Thoracic aorta (tissue), 2 donors: ENCODE data around the gene TTC7B. TPM values are rescaled to one million over a fixed set of nuclear protein-coding genes. Genes with fewer than 3 reads are reported as not detected.

Source experiments
- ATAC-seq: fragments of 150-250 bp; one replicate; pipeline ENCODE4 v1.8.0; 2017; ENCODE audit warnings: low read depth; ENCODE audit not compliant: insufficient number of reproducible peaks, low FRiP score
- DNase-seq: peaks from one replicate; pipeline ENCODE4 v3.0.0-alpha.2; 2020; ENCODE audit warnings: low spot score
- H3K27ac ChIP-seq, 2 donors: fragments of 200-600 bp; sonication (generic); 1 replicate in 1 of 2; 2 replicates in 1 of 2; pipeline ENCODE4 v1.5.1; 2016; ENCODE audit warnings: mild to moderate bottlenecking in 2 of 2, moderate library complexity in 2 of 2
- H3K27me3 ChIP-seq: fragments of 200-600 bp; sonication (generic); replicated peaks from 2 replicates; pipeline ENCODE4 v1.6.0; 2016; ENCODE audit warnings: mild to moderate bottlenecking; ENCODE audit not compliant: insufficient read depth
- H3K36me3 ChIP-seq: fragments of 200-600 bp; sonication (generic); one replicate; pipeline ENCODE4 v1.5.1; 2016
- H3K4me1 ChIP-seq, 2 donors: fragments of 200-600 bp; sonication (generic); 1 replicate in 1 of 2; 2 replicates in 1 of 2; pipeline versions ENCODE4 v1.5.1 to v1.6.0; 2016; ENCODE audit warnings: low read depth in 2 of 2, mild to moderate bottlenecking in 1 of 2; ENCODE audit not compliant: control insufficient read depth in 1 of 2
- H3K4me3 ChIP-seq: fragments of 200-600 bp; sonication (generic); 2 replicates; pipeline ENCODE4 v1.5.1; 2016; ENCODE audit warnings: mild to moderate bottlenecking
- H3K9me3 ChIP-seq: fragments of 200-600 bp; sonication (generic); 2 replicates; pipeline ENCODE4 v1.5.1; 2016
- CTCF ChIP-seq: fragments of 200-600 bp; sonication (generic); IDR thresholded peaks from one replicate; pipeline ENCODE4 v1.5.1; 2019; ENCODE audit warnings: antibody characterized with exemption
- total RNA-seq, 2 donors: library from RNA; depleted of rRNA; stranded (reverse); fragments of >200 nt; gene quantifications; one replicate each; pipeline versions ENCODE4 v1.1.0 to v1.2.3, GENCODE V29; 2016

The TTC7B gene
- total RNA-seq, 2 donors from 2014 or later = 38.9 to 56.3 TPM

DNA sequence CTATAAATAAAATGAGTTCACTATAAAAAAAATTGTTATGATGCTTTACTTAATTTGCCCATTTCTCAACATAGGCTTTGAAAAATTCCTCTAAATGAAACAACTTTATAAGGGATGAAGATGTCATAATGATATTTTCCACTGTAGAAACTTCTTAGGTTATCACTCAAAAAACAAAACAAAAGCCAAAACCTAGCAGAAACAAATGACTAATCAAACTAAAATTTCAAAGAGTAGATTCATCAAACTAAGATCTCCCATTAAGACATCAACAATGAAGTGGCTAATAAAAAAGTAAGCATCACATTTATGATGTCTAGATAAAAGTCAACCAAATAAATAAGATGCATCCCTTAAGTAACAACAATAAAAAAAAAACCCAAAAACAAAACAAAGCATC lies 36.9 kb upstream of the TTC7B start:
- no peaks in the 10 kb centered on the region for H3K27me3 ChIP-seq
- no peak for TF ChIP-seq CTCF
- no peaks in the 10 kb centered on the region for H3K9me3 ChIP-seq
- no peak for ATAC-seq
- no peak overlapping the region for H3K27ac ChIP-seq
- no peaks in the 10 kb centered on the region for H3K36me3 ChIP-seq
- no peak for DNase-seq
- no peak overlapping the region for H3K4me3 ChIP-seq
- no peaks in the 10 kb centered on the region for H3K4me1 ChIP-seq

- H3K4me1 ChIP-seq = no peaks in the 10 kb centered on the region
- ATAC-seq (no peak), DNase-seq (no peak)
- no peaks in the 10 kb centered on the region for H3K9me3 ChIP-seq
- H3K27me3 ChIP-seq = no peaks in the 10 kb centered on the region
- H3K27ac ChIP-seq = no peak overlapping the region
- no peak for TF ChIP-seq CTCF
- no peak overlapping the region for H3K4me3 ChIP-seq
- H3K36me3 ChIP-seq = no peaks in the 10 kb centered on the region
Measured at GRCh38 chr14:90851327-90852036, 35.3 kb upstream of the TTC7B start.

DNA sequence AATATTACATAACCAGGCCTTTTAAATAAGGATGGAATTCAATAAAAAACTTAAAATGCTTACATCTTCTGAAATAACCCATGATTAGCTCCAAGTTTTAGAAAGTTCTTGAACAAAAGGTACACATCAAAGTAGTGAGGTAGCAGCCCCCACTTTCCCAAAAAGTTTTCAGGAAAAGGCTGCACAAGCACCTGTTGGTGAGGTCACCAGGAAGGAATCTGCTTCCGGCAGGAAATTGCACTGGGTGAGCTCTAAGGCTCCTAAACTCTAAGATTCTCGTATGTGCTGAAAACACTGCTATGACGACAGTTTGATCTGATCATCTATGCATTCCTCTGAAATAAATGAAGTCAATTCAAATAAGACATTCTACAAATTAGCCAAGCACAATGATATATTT lies 34.3 kb upstream of the TTC7B start:
- TF ChIP-seq CTCF = no peak

GRCh38 chr14:90849787-90850444 lies 33.7 kb upstream of the TTC7B start:
- ATAC-seq (no peak), DNase-seq (no peak)
- H3K36me3 ChIP-seq = no peaks in the 10 kb centered on the region
- no peak overlapping the region for H3K27ac ChIP-seq
- TF ChIP-seq CTCF = no peak
- no peaks in the 10 kb centered on the region for H3K4me1 ChIP-seq
- no peak overlapping the region for H3K4me3 ChIP-seq
- H3K9me3 ChIP-seq = no peaks in the 10 kb centered on the region
- H3K27me3 ChIP-seq = no peaks in the 10 kb centered on the region

More for the DNA sequence above, 34.3 kb upstream of the TTC7B start:
- Histone ChIP-seq H3K27ac (no peak overlapping the region), H3K9me3 (no peaks in the 10 kb centered on the region), H3K4me1 (no peaks in the 10 kb centered on the region), H3K27me3 (no peaks in the 10 kb centered on the region), H3K4me3 (no peak overlapping the region), H3K36me3 (no peaks in the 10 kb centered on the region)
- ATAC-seq (no peak), DNase-seq (no peak)

GRCh38 chr14:90848944-90849731 lies 32.9 kb upstream of the TTC7B start:
- H3K27me3 ChIP-seq = no peaks in the 10 kb centered on the region
- no peaks in the 10 kb centered on the region for H3K36me3 ChIP-seq
- no peaks in the 10 kb centered on the region for H3K4me1 ChIP-seq
- DNase-seq (no peak), ATAC-seq (no peak)
- no peaks in the 10 kb centered on the region for H3K9me3 ChIP-seq
- no peak overlapping the region for H3K4me3 ChIP-seq
- H3K27ac ChIP-seq = no peak overlapping the region
- TF ChIP-seq CTCF = no peak
